H1 (cell line): ENCODE results near the gene CRADD. TPM values are rescaled to one million over a fixed set of nuclear protein-coding genes. Genes with fewer than 3 reads are reported as not detected.

Experiments
- CTCF ChIA-PET: fragments of 300-600 bp; sonication (Branson Sonifier 250); formaldehyde crosslinking; loops from one replicate; lab custom pipeline; 2021; ENCODE audit not compliant: partially characterized antibody; lab: Charles Lee
- POLR2A ChIA-PET: fragments of 300-600 bp; sonication (Branson Sonifier 250); formaldehyde crosslinking; loops from one replicate; lab custom pipeline; 2021; ENCODE audit warnings: inconsistent platforms; ENCODE audit not compliant: partially characterized antibody; lab: Charles Lee
- DNase-seq, 2 experiments: peaks; one replicate each; pipeline versions ENCODE4 v3.0.0 to v3.0.0-alpha.2; 2010 to 2022; ENCODE audit warnings: low spot score in 2 of 2, low read depth in 1 of 2, mixed read lengths in 1 of 2
- FAIRE-seq: peaks from 2 replicates; lab custom pipeline; 2011; peaks lifted over from hg19 to GRCh38; lab: Jason Lieb, UNC
- H2AFZ ChIP-seq: 2 replicates; pipeline ENCODE4 v1.8.1; 2012; ENCODE audit warnings: low read length, inconsistent platforms
- H2AK5ac ChIP-seq: 2 replicates; pipeline ENCODE4 v1.6.1; 2013; ENCODE audit warnings: low read depth, low read length
- H2BK120ac ChIP-seq: replicated peaks from 2 replicates; pipeline ENCODE3; 2013; ENCODE audit warnings: low read depth, low read length, inconsistent platforms
- H2BK12ac ChIP-seq: 2 replicates; pipeline ENCODE4 v1.6.1; 2013; ENCODE audit warnings: low read depth, low read length
- H2BK15ac ChIP-seq: 2 replicates; pipeline ENCODE4 v1.6.1; 2013; ENCODE audit warnings: low read length
- H2BK20ac ChIP-seq: 2 replicates; pipeline ENCODE4 v1.6.1; 2013; ENCODE audit warnings: low read length
- H2BK5ac ChIP-seq: 2 replicates; pipeline ENCODE4 v1.6.1; 2013; ENCODE audit warnings: low read depth, low read length
- H3K14ac ChIP-seq: 2 replicates; pipeline ENCODE4 v1.6.1; 2013; ENCODE audit warnings: inconsistent platforms; ENCODE audit not compliant: insufficient read length
- H3K18ac ChIP-seq: 2 replicates; pipeline ENCODE4 v1.6.1; 2013; ENCODE audit warnings: low read length; ENCODE audit errors: extremely low read depth
- H3K23ac ChIP-seq: 2 replicates; pipeline ENCODE4 v1.6.1; 2013; ENCODE audit warnings: inconsistent platforms; ENCODE audit not compliant: insufficient read length
- H3K23me2 ChIP-seq: 2 replicates; pipeline ENCODE4 v1.6.1; 2013; ENCODE audit warnings: low read depth, low read length
- H3K27ac ChIP-seq: 2 replicates; pipeline ENCODE4 v1.6.1; 2011; ENCODE audit warnings: low read depth, low read length, inconsistent platforms
- H3K27me3 ChIP-seq, 4 experiments: replicated peaks in 1 of 4; 1 replicate in 1 of 4; 2 replicates in 3 of 4; pipeline versions ENCODE4 v1.6.1 to v1.8.1; 2011 to 2013; ENCODE audit warnings: low read length in 3 of 4, mild to moderate bottlenecking in 3 of 4, inconsistent platforms in 2 of 4, mixed read lengths in 2 of 4, moderate library complexity in 1 of 4; ENCODE audit not compliant: control insufficient read depth in 3 of 4, insufficient read depth in 3 of 4; ENCODE audit errors: extremely low read depth in 1 of 4
- H3K36me3 ChIP-seq, 4 experiments: 2 replicates each; pipeline versions ENCODE4 v1.6.1 to v1.8.1; 2011 to 2013; ENCODE audit warnings: mild to moderate bottlenecking in 4 of 4, low read length in 3 of 4, moderate library complexity in 2 of 4, control low read depth in 1 of 4, inconsistent platforms in 1 of 4; ENCODE audit not compliant: insufficient read depth in 4 of 4, control insufficient read depth in 2 of 4
- H3K4ac ChIP-seq: replicated peaks from 2 replicates; pipeline ENCODE3; 2013; ENCODE audit warnings: low read length, low read depth, mixed read lengths, inconsistent platforms; ENCODE audit not compliant: insufficient read length
- H3K4me1 ChIP-seq, 4 experiments: replicated peaks in 1 of 4; 1 replicate in 1 of 4; 2 replicates in 3 of 4; pipeline versions ENCODE4 v1.6.1 to v1.8.1; 2011 to 2013; ENCODE audit warnings: low read length in 3 of 4, inconsistent platforms in 2 of 4, mixed read lengths in 1 of 4; ENCODE audit not compliant: insufficient read depth in 4 of 4, control insufficient read depth in 3 of 4
- H3K4me2 ChIP-seq, 2 experiments: 2 replicates each; pipeline versions ENCODE4 v1.6.1 to v1.8.1; 2011 to 2013; ENCODE audit warnings: low read depth in 2 of 2, low read length in 2 of 2, control low read depth in 1 of 2, inconsistent platforms in 1 of 2, mild to moderate bottlenecking in 1 of 2; ENCODE audit not compliant: insufficient read depth in 1 of 2
- H3K4me3 ChIP-seq, 4 experiments: fragments of 200-600, 300-600 bp in 1 of 4; sonication (generic), shearing (Covaris generic), sonication (Bioruptor Twin) in 1 of 4; 2 replicates each; pipeline versions ENCODE4 v1.5.1 to v1.8.1; 2011 to 2016; ENCODE audit warnings: low read length in 4 of 4, low read depth in 3 of 4, control low read depth in 2 of 4, inconsistent platforms in 2 of 4, mild to moderate bottlenecking in 2 of 4, mixed read lengths in 1 of 4, moderate library complexity in 1 of 4; ENCODE audit not compliant: insufficient read depth in 2 of 4; ENCODE audit errors: extremely low read depth in 1 of 4
- H3K56ac ChIP-seq: replicated peaks from 2 replicates; pipeline ENCODE3; 2013; ENCODE audit warnings: low read depth, mild to moderate bottlenecking, mixed read lengths, low read length, inconsistent platforms; ENCODE audit not compliant: insufficient read length
- H3K79me1 ChIP-seq: 2 replicates; pipeline ENCODE4 v1.6.1; 2013; ENCODE audit warnings: low read depth, low read length, control low read depth
- H3K79me2 ChIP-seq, 2 experiments: 2 replicates each; pipeline versions ENCODE4 v1.6.1 to v1.8.1; 2012 to 2013; ENCODE audit warnings: low read length in 2 of 2, mild to moderate bottlenecking in 2 of 2, inconsistent platforms in 1 of 2; ENCODE audit not compliant: insufficient read depth in 2 of 2, control insufficient read depth in 1 of 2
- H3K9ac ChIP-seq, 4 experiments: replicated peaks in 1 of 4; 1 replicate in 1 of 4; 2 replicates in 3 of 4; pipeline versions ENCODE4 v1.6.1 to v1.8.1; 2011 to 2013; ENCODE audit warnings: low read depth in 3 of 4, low read length in 3 of 4, control low read depth in 2 of 4, mild to moderate bottlenecking in 2 of 4, moderate library complexity in 2 of 4, inconsistent platforms in 1 of 4; ENCODE audit errors: extremely low read depth in 1 of 4
- H3K9me3 ChIP-seq, 2 experiments: 2 replicates each; pipeline versions ENCODE4 v1.6.1 to v1.8.1; 2012 to 2013; ENCODE audit warnings: mild to moderate bottlenecking in 2 of 2, moderate library complexity in 2 of 2, control low read depth in 1 of 2, inconsistent platforms in 1 of 2, low read depth in 1 of 2, low read length in 1 of 2, mixed read lengths in 1 of 2; ENCODE audit not compliant: insufficient read depth in 2 of 2
- H4K20me1 ChIP-seq, 2 experiments: replicated peaks in 1 of 2; 2 replicates each; pipeline versions ENCODE3 to v1.8.1; 2011 to 2013; ENCODE audit warnings: inconsistent platforms in 2 of 2, low read length in 2 of 2, mild to moderate bottlenecking in 1 of 2; ENCODE audit not compliant: insufficient read depth in 2 of 2, control insufficient read depth in 1 of 2
- H4K5ac ChIP-seq: 2 replicates; pipeline ENCODE4 v1.6.1; 2013; ENCODE audit warnings: low read length, low read depth, mixed read lengths, inconsistent platforms; ENCODE audit not compliant: insufficient read length
- H4K8ac ChIP-seq: 2 replicates; pipeline ENCODE4 v1.8.0; 2013; ENCODE audit warnings: mild to moderate bottlenecking, moderate library complexity, low read length, inconsistent platforms; ENCODE audit not compliant: insufficient read depth; ENCODE audit errors: extremely low read depth
- H4K91ac ChIP-seq: replicated peaks from 2 replicates; pipeline ENCODE3; 2013; ENCODE audit warnings: low read length, mixed read lengths, inconsistent platforms; ENCODE audit not compliant: insufficient read length
- RFX5 ChIP-seq: IDR thresholded peaks from 2 replicates; pipeline ENCODE4 v1.6.1; 2011; ENCODE audit warnings: low read depth, low read length, improper control_type of control experiment, borderline replicate concordance
- WGBS, 2 experiments: shearing (Covaris generic) in 1 of 2; methylation state at CpG; one replicate each; pipeline versions ENCODE4 v1.1.6 to v1.1.7; 2013 to 2015; ENCODE audit warnings: low lambda C conversion rate in 2 of 2, mixed read lengths in 2 of 2, inconsistent platforms in 1 of 2, low coverage in 1 of 2, missing lambda C conversion rate in 1 of 2; ENCODE audit not compliant: insufficient replicate concordance in 2 of 2, insufficient coverage in 1 of 2, insufficient read length in 1 of 2; ENCODE audit errors: extremely low coverage in 1 of 2, missing lambda C conversion rate in 1 of 2; 5-methylcytosine and 5-hydroxymethylcytosine counted together
- polyA plus RNA-seq, 7 experiments: library from polyadenylated mRNA; depleted of rRNA in 3 of 7; stranded (reverse) in 5 of 7; unstranded in 2 of 7; fragments of >200 nt in 5 of 7; fragments of 200-250 nt in 2 of 7; gene quantifications; 1 replicate in 5 of 7; 2 replicates in 1 of 7; 4 replicates in 1 of 7; pipeline versions ENCODE4 v1.2.1 to v1.2.3, GENCODE V29; 2011 to 2013; ENCODE audit warnings: missing spikeins in 2 of 7, mixed read lengths in 2 of 7
- total RNA-seq: library from RNA; stranded (reverse); fragmentation: NEBNext Ultra II Directional; extraction: Animal tissue kit (Norgen Biotek cat#: 25700); gene quantifications from 2 replicates; pipeline ENCODE4 v1.2.1, GENCODE V29; 2021

CRADD gene
- total and polyA plus RNA-seq, 2 of the 8 experiments (the other 6 are each of a cell fraction or from before 2014, with no cell fraction given) = 8.1 to 15.4 TPM

DNA sequence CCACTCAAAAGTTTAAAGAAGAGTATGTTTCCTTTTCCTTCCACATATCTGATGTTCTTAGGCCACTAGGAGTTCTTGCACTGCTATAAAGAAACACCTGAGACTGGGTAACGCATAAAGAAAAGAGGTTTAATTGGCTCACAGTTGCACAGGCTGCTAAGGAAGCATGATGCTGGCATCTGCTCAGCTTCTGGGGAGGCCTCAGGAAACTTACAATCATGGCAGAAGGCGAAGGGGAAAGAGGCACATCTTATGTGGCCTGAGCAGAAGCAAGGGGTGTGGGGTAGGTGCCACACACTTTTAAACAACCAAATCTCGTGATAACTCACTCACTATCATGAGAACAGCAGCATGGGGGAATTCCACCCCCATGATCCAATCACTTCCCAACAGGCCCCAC is 7.7 kb upstream of the CRADD start:
- H3K23ac ChIP-seq = no peak overlapping the region
- no peak overlapping the region for H3K14ac ChIP-seq
- H3K4ac ChIP-seq = no peak overlapping the region
- no peak overlapping the region for H4K8ac ChIP-seq
- WGBS, 2 experiments = 91% methylated on average over 3 of the region's 3 CpGs; no CpG with 5 or more reads in 1 of the 2 experiments
- ChIA-PET CTCF (no interaction called here), POLR2A (no interaction called here)
- no peak overlapping the region for H2BK12ac ChIP-seq
- H3K9me3 ChIP-seq = 0 out of 4 replicates have a peak, but pooled peaks cover 0 to 6% of the 10 kb centered on the region in 2 experiments
- no peak overlapping the region for H2BK20ac ChIP-seq
- no peaks in the 10 kb centered on the region for H3K79me1 ChIP-seq
- no peak overlapping the region for H3K27ac ChIP-seq
- no peak overlapping the region for H3K4me2 ChIP-seq
- no peaks in the 10 kb centered on the region for H3K27me3 ChIP-seq
- no peaks in the 10 kb centered on the region for H4K20me1 ChIP-seq
- FAIRE-seq (no peak), DNase-seq (no peak)
- TF ChIP-seq RFX5 = no peak
- H2BK5ac ChIP-seq = no peak overlapping the region
- H3K4me1 ChIP-seq = 0 out of 7 replicates have a peak, but pooled peaks cover 0 to 1% (median 0%) of the 10 kb centered on the region in 4 experiments
- H2BK120ac ChIP-seq = no peak overlapping the region
- H3K56ac ChIP-seq = no peak overlapping the region
- no peak overlapping the region for H3K9ac ChIP-seq
- no peak overlapping the region for H4K91ac ChIP-seq
- H4K5ac ChIP-seq = no peak overlapping the region
- no peak overlapping the region for H2AFZ ChIP-seq
- no peak overlapping the region for H3K4me3 ChIP-seq
- H3K36me3 ChIP-seq = no peaks in the 10 kb centered on the region
- no peak overlapping the region for H2AK5ac ChIP-seq
- H3K79me2 ChIP-seq = no peaks in the 10 kb centered on the region
- no peak overlapping the region for H2BK15ac ChIP-seq
- no peaks in the 10 kb centered on the region for H3K23me2 ChIP-seq
- H3K18ac ChIP-seq = no peak overlapping the region
